DMS153 (cell line): ENCODE measurements around the gene BLNK.

Experiments
- DNase-seq: peaks from one replicate; lab custom pipeline; 2025; lab: John Stamatoyannopoulos, UW

The BLNK gene

GRCh38 chr10:96288151-96288621, 16.8 kb upstream of the BLNK start:
- DNase-seq = no peak

GRCh38 chr10:96287392-96288105, 16.2 kb upstream of the BLNK start:
- DNase-seq = no peak

DNA sequence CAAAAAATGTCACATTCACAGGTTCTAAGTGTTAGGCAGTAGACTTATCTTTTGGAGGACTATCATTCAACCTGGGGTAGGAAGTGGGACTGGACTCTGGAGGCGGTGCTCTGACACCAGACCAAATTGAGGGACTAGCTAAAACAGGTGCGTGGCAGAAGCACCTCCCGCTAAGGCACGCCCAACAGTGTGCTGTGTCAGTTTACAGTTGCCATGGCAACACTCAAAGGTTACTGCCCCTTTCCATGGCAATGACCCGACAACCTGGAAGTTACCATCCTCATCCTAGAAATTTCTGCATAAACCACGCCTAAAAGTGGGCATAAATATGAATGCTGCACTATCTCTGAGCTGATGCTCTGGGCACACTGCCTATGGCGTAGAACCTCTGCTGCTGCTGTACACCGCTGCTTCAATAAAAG, 14.0 kb upstream of the BLNK start:
- DNase-seq = no peak

DNA sequence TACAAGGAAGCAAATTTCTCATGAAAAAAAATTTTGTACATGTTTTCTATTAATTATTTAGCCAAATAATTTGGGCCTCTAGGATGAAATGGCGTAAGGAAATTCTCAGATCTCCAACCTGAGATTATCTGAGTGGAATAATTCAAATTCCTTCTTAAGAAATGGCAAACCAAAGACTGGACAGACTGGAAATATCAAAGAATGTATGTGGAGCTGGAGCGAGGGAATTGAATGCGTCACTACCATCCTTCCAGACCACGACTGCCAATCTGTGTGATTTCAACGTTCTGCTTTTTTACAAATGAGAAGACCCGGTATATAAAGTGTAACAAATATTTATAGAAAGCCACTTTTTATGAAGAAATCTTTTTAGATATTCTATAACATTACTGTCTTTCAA, 12.4 kb upstream of the BLNK start:
- DNase-seq = no peak

- DNase-seq = no peak
Observed at GRCh38 chr10:96283351-96283750, 12.0 kb upstream of the BLNK start.

DNA sequence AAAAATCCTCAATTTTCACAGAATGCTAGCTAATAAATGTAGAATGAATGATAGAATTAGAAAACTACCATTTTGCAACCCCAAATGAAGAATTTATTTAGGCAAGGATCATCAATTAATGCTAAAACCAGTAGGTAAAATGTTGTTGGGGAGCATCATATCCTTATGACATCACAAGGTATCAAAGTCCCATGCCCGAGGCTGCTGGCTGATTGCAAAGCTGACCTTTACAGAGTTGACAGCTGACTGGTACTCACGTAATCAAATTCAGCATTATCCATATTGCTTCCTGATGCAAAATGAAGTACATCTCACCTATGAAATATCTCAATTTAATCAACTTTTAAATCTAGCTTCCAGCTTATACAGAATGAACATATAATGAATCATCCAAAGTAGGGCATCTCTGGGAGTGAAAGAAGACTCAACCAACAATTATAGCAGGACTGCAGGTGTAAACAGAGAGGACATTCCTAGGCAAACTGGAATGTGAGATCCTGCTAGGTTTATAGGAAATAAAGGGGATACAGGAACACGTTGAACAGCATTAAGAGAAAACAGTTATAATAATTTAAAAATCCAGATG, 10.2 kb upstream of the BLNK start:
- no peak for DNase-seq

GRCh38 chr10:96280859-96281258, 9.5 kb upstream of the BLNK start:
- no peak for DNase-seq

DNA sequence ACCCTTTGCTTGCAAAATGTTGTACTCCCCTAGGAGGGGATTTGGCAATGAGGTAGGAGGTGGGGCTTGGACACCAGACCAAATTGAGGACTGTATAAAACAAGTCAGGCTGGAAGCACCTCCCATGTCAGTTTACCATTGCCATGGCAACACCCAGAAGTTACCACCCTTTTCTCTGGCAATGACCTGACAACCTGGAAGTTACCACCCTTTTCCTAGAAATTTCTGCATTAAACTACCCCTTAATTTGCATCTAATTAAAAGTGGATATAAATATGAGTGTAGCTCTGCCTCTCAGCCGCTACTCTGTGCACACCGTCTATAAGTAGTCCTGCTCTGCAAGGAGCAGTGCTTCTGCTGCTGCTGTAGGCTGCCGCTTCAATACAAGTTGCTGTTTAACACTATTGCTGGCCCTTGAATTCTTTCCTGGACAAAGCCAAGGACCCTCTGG, 7.8 kb upstream of the BLNK start:
- no peak for DNase-seq

GRCh38 chr10:96276831-96277230, 5.5 kb upstream of the BLNK start:
- no peak for DNase-seq

- no peak for DNase-seq
Observed at GRCh38 chr10:96276426-96276825, 5.1 kb upstream of the BLNK start.

- no peak for DNase-seq
Observed at GRCh38 chr10:96275685-96276418, 4.5 kb upstream of the BLNK start.

- no peak for DNase-seq
Observed at GRCh38 chr10:96272316-96273280, 1.2 kb upstream of the BLNK start.

DNA sequence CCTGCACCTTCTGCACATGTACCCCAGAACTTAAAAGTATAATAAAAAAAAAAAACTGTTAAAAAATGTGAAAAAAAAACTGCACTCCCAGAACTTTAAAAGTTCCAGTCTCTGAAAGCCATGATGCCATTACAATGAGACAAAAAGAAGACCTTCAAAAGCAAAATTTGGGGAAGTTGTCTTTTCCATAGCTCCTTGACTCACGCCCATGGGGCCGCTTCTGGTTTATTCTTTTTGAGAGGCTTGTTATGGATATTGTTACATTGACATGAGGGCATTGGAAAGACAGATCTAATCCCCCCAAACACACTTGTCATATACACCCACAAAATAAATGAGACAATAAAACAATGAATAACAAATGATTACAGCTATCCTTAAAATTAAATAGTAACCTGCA, 798 bp downstream of the BLNK start:
- DNase-seq = no peak

GRCh38 chr10:96269438-96270300, 1.7 kb downstream of the BLNK start:
- DNase-seq = no peak

GRCh38 chr10:96268341-96268909, 2.9 kb downstream of the BLNK start:
- no peak for DNase-seq

DNA sequence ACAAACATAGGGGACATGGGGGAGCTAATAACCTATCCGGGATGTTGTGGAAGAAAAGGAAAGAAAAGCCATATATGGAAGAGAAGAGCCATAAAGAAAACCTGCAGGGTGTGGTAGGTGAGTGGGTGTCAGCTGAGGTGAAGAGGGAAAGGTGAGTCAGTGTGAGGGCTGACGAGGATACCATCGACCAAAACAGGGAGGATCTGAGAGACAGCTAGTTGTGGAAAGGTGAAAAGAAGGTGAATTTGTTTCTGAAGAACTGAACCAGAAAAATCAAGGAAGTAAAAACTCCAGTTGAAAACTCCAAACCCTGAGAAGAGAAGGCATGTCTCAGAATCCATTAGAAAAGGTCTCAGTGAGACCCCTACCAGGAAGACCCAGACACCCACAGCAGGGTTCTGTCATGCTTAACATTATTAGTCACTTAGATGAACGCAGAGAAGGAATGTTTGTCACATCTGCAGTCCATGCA, 4.1 kb downstream of the BLNK start:
- no peak for DNase-seq

DNA sequence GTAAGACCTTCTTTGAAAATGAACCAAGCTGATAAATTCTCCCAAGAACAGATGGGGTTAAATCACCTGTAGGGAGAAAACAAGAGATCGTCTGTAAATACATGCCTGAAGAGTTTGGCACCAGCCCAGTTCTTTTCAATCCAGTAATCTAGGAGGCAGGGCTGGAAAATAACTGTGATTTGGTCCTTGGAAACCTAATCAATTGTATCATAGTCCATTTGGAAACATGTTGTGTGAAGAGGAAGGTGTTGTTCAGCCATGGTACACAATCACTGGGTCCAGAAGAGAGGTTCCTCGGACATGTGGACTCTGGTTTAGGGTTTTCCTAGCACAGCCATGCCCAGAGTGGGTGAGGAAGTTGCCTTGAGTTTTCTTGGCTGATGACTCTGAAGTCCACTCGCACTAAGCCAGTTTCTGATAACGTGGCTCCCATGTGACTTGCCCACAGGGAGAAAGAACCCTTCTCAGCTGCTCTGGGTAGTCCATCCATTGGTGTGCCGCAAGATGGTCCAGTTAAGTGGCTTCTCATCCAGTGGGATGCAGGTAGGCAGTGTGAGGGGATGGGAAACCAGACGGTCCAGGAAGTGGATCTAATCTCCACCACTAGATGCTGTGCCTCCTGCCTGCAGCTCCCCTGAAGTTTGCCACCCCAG, 5.1 kb downstream of the BLNK start:
- DNase-seq = no peak

DNA sequence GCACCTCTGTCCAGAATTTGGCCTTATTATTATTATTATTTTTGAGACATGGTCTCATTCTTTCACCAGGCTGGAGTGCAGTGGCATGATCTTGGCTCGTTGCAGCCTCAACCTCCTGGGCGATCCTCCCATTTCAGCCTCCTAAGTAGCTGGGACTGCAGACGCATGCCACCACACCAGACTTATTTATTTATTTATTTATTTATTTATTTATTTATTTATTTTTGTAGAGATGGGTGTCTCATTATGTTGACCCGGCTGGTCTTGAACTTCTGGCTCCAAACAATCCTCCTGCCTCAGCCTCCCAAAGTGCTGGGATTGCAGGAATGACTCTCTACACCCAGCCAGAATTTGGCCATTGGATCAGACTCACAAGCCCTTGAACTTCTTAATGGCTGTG, 6.4 kb downstream of the BLNK start:
- DNase-seq = no peak

- DNase-seq = no peak
Observed at GRCh38 chr10:96263669-96264068, 7.7 kb downstream of the BLNK start.

DNA sequence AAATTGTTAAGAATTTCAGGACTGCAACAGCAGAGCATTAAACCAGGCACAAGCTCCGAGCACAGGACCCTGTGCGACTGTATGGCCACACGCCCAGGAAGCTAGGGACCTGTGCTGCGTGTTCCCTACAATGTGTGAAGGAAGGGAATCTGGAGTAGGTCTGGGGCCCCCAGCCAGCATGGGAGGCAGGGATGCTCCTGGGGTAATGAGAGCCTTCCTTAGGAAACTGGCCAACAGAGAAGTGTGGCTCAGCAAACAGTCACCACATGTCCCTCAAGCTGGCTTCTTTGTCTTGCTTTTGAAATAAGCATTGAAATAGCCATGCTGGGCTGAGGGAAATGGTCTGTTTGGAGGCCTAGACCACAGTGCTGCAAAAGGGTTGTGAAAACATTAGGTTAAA, 8.2 kb downstream of the BLNK start:
- no peak for DNase-seq
